Esophagus squamous epithelium (tissue), 4 donors: Measurements from ENCODE around the gene F5.

Source experiments
- CTCF ChIP-seq, 6 experiments: fragments of 450-650 bp in 4 of 6; fragments of 200-600 bp in 2 of 6; sonication (generic) in 2 of 6; IDR thresholded peaks; one replicate each; pipeline ENCODE4 v1.5.1; 2016 to 2019; ENCODE audit warnings: antibody characterized with exemption in 6 of 6, mild to moderate bottlenecking in 4 of 6, moderate library complexity in 4 of 6
- POLR2A ChIP-seq, 4 donors: fragments of 450-650 bp; IDR thresholded peaks; one replicate each; pipeline ENCODE4 v1.6.1; 2017; ENCODE audit warnings: antibody characterized with exemption in 4 of 4, mild to moderate bottlenecking in 4 of 4, moderate library complexity in 3 of 4

DNA sequence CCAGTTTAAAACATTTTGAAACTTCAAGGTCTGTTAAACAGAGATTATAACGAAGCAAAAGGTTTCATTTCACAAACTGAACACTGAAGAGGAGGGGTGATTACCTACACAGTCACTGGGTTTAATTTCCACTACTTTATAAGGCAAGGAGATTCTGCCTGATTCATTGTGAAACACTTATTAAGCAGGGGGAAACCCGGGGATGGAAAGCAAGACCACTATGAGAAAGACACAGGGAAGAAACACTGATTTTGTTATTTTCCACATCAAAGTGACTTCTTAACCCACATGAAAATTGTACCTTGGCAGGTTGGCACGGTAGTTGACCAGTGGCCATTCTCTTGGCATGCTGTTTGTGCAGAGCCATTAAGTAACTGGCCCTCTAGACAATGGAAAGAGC lies 8.1 kb upstream of the F5 start:
- no peak for TF ChIP-seq POLR2A (IDR thresholded peaks at IDR 0.05)
- TF ChIP-seq CTCF (IDR thresholded peaks at IDR 0.05): no peak
